Measurements from ENCODE around the gene KIAA0825. TPM values are rescaled to one million over a fixed set of nuclear protein-coding genes. Genes with fewer than 3 reads are reported as not detected.

The KIAA0825 gene
- total and polyA plus RNA-seq, 2 experiments from 2014 or later = 1.7 to 1.8 TPM

- Histone ChIP-seq H3K4me2 (no peak overlapping the region), H3K36me3 (ENCODE audit: insufficient read depth) (peaks cover 6% of the 10 kb centered on the region), H3K79me2 (replicated peaks; ENCODE audit: insufficient read depth) (no peaks in the 10 kb centered on the region), H2AFZ (no peak overlapping the region), H3F3A (replicated peaks; ENCODE audit: low read depth) (no peaks in the 10 kb centered on the region), H3K27ac (ENCODE audit: low read depth) (no peak overlapping the region), H3K4me3 (no peak overlapping the region), H3K27me3 (ENCODE audit: insufficient read depth) (no peaks in the 10 kb centered on the region), H3K9me2 (ENCODE audit: insufficient read depth) (peaks cover 9% of the 10 kb centered on the region), H3K4me1 (ENCODE audit: insufficient read depth) (no peaks in the 10 kb centered on the region), H4K20me1 (replicated peaks; ENCODE audit: insufficient read depth) (no peaks in the 10 kb centered on the region)
- Mint-ChIP-seq H3K4me3 (no peak overlapping the region), H3K27me3 (ENCODE audit: insufficient read depth, low read depth, poor library complexity) (peaks cover 3% of the 10 kb centered on the region), H3K9me3 (peaks cover 50% of the 10 kb centered on the region), H3K36me3 (ENCODE audit: low read depth) (peaks cover 33% of the 10 kb centered on the region), H3K4me1 (no peaks in the 10 kb centered on the region; the same call in 2 of the 3 replicates), H3K27ac (no peak overlapping the region)
- ATAC-seq (no peak), DNase-seq (ENCODE audit: low spot score) (no peak)
- no peak for TF ChIP-seq STAT1 (IDR thresholded peaks at IDR 0.05; ENCODE audit: unreplicated experiment)
- TF ChIP-seq JUNB (IDR thresholded peaks at IDR 0.05; ENCODE audit: unreplicated experiment) = no peak
- no peak for TF ChIP-seq NANOG (IDR thresholded peaks at IDR 0.05; ENCODE audit: borderline replicate concordance)
- no peak for TF ChIP-seq ETS1 (IDR thresholded peaks at IDR 0.05)
- TF ChIP-seq EZH2 (IDR thresholded peaks at IDR 0.05; ENCODE audit: low read depth, unreplicated experiment) = no peak
- no peak for TF ChIP-seq CREB1 (CRISPR knock-in tag; IDR thresholded peaks at IDR 0.05; ENCODE audit: low read depth)
- TF ChIP-seq CTCF (conservative IDR thresholded peaks at IDR 0.05; ENCODE audit: low read depth in 2 of 2) = no peak
- no peak for TF ChIP-seq POLR2AphosphoS5 (IDR thresholded peaks at IDR 0.05; ENCODE audit: low read depth)
- TF ChIP-seq ZNF462 (CRISPR knock-in tag; IDR thresholded peaks at IDR 0.05) = no peak
- no peak for TF ChIP-seq REST (IDR thresholded peaks at IDR 0.05; ENCODE audit: unreplicated experiment)
- TF ChIP-seq ZNF114 (CRISPR knock-in tag; IDR thresholded peaks at IDR 0.05) = no peak
- no peak for TF ChIP-seq EZH2phosphoT487 (IDR thresholded peaks at IDR 0.05; ENCODE audit: unreplicated experiment)
- no peak for TF ChIP-seq ZNF331 (CRISPR knock-in tag; IDR thresholded peaks at IDR 0.05; ENCODE audit: low read depth)
Measured at GRCh38 chr5:94545870-94546625, 72.4 kb downstream of the KIAA0825 start.

Data from GM23338 (cell line).